GM12878 (cell line): ENCODE measurements around the gene TIGD1.
"Not testable (repeated sequence)": the region's sequence is repeated elsewhere in the genome, so short reads cannot be mapped to it uniquely, and the experiment has no call there.

Experiments
- BCL11A ChIP-seq: IDR thresholded peaks from 2 replicates; pipeline ENCODE4 v1.6.1; 2011; ENCODE audit warnings: low read depth, low read length
- CTCF ChIP-seq, 3 experiments: IDR thresholded peaks in 2 of 3; conservative IDR thresholded peaks in 1 of 3; 2 replicates each; pipeline ENCODE4 v1.5.1; 2011; ENCODE audit warnings: low read depth in 3 of 3, low read length in 3 of 3, mild to moderate bottlenecking in 3 of 3, control low read depth in 2 of 3, moderate library complexity in 2 of 3, inconsistent platforms in 1 of 3, mixed read lengths in 1 of 3; ENCODE audit not compliant: control insufficient read depth in 2 of 3, insufficient read depth in 1 of 3; ENCODE audit errors: extremely low read depth in 1 of 3
- EGR1 ChIP-seq, 2 experiments: IDR thresholded peaks; 1 replicate in 1 of 2; 2 replicates in 1 of 2; pipeline ENCODE4 v1.6.1; 2011 to 2012; ENCODE audit warnings: low read depth in 2 of 2, low read length in 2 of 2, borderline replicate concordance in 1 of 2, mild to moderate bottlenecking in 1 of 2, moderate library complexity in 1 of 2
- JUNB ChIP-seq: IDR thresholded peaks from 2 replicates; pipeline ENCODE4 v1.6.1; 2016; ENCODE audit warnings: antibody characterized with exemption, mild to moderate bottlenecking
- LARP7 ChIP-seq: fragments of 450-650 bp; IDR thresholded peaks from 2 replicates; pipeline ENCODE4 v1.6.1; 2017; ENCODE audit warnings: mild to moderate bottlenecking
- RFX5 ChIP-seq: IDR thresholded peaks from 2 replicates; pipeline ENCODE4 v1.6.1; 2011; ENCODE audit warnings: low read depth, low read length, improper control_type of control experiment
- SIN3A ChIP-seq: IDR thresholded peaks from 2 replicates; pipeline ENCODE4 v1.6.1; 2012; ENCODE audit warnings: low read depth, low read length, improper control_type of control experiment
- SPI1 ChIP-seq: IDR thresholded peaks from 2 replicates; pipeline ENCODE4 v1.6.1; 2011; ENCODE audit warnings: low read depth, mild to moderate bottlenecking, low read length, moderate library complexity, borderline replicate concordance; ENCODE audit not compliant: insufficient read depth
- USF1 ChIP-seq: IDR thresholded peaks from 2 replicates; pipeline ENCODE4 v1.6.1; 2011; ENCODE audit warnings: borderline replicate concordance, low read depth, mild to moderate bottlenecking, moderate library complexity, mixed read lengths, low read length; ENCODE audit not compliant: insufficient read depth; ENCODE audit errors: extremely low read length
- TF ChIP-seq, protein P1 (sequence below): IDR thresholded peaks from 2 replicates; pipeline ENCODE4 v1.6.1; 2011; ENCODE audit warnings: borderline replicate concordance, low read depth, mild to moderate bottlenecking, moderate library complexity, low read length; ENCODE audit not compliant: insufficient read depth, poor library complexity, severe bottlenecking

GRCh38 chr2:232532821-232533220 is 17.5 kb downstream of the TIGD1 start:
- TF ChIP-seq BCL11A; CTCF (IDR thresholded peaks at IDR 0.05 in 2 of 3, conservative IDR thresholded peaks at IDR 0.05 in 1 of 3; ENCODE audit: control insufficient read depth in 2 of 3, extremely low read depth in 1 of 3, insufficient read depth in 1 of 3, low read depth in 3 of 3, low read length in 3 of 3); LARP7; SIN3A; USF1; JUNB; EGR1 (IDR thresholded peaks at IDR 0.05; ENCODE audit: borderline replicate concordance in 1 of 2, low read depth in 2 of 2, low read length in 2 of 2); SPI1; RFX5: not testable (repeated sequence)
- TF ChIP-seq, protein P1, sequence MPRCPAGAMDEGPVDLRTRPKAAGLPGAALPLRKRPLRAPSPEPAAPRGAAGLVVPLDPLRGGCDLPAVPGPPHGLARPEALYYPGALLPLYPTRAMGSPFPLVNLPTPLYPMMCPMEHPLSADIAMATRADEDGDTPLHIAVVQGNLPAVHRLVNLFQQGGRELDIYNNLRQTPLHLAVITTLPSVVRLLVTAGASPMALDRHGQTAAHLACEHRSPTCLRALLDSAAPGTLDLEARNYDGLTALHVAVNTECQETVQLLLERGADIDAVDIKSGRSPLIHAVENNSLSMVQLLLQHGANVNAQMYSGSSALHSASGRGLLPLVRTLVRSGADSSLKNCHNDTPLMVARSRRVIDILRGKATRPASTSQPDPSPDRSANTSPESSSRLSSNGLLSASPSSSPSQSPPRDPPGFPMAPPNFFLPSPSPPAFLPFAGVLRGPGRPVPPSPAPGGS = not testable (repeated sequence)
